B cell (primary cell): ENCODE data around the gene PTPN11. TPM values are rescaled to one million over a fixed set of nuclear protein-coding genes. Genes with fewer than 3 reads are reported as not detected.

ENCODE experiments used
- ATAC-seq: fragments of 200-7000 bp; cut with Tn5 transposase; one replicate; pipeline ENCODE4 v1.10.0; 2021; ENCODE audit warnings: low read depth, mild to moderate bottlenecking, moderate number of reproducible peaks, moderate library complexity
- CTCF ChIA-PET: fragments of 350-600 bp; sonication (Branson Sonifier 250); formaldehyde crosslinking; loops from one replicate; lab custom pipeline; 2021; ENCODE audit warnings: antibody characterized with exemption, inconsistent platforms; lab: Charles Lee
- POLR2A ChIA-PET: fragments of 350-600 bp; sonication (Branson Sonifier 250); formaldehyde crosslinking; loops from one replicate; lab custom pipeline; 2021; ENCODE audit warnings: antibody characterized with exemption; lab: Charles Lee
- DNase-seq: peaks from one replicate; pipeline ENCODE4 v3.0.0; 2013
- H2AFZ ChIP-seq: 2 replicates; pipeline ENCODE4 v1.6.1; 2012; ENCODE audit warnings: mild to moderate bottlenecking, low read depth, low read length; ENCODE audit not compliant: insufficient read depth, poor library complexity, severe bottlenecking
- H3K27ac ChIP-seq, 2 donors: 1 replicate in 1 of 2; 2 replicates in 1 of 2; pipeline ENCODE4 v1.5.1; 2012 to 2013; ENCODE audit warnings: low read length in 2 of 2, mild to moderate bottlenecking in 2 of 2, moderate library complexity in 1 of 2
- H3K27me3 ChIP-seq, 4 experiments: fragments of 200-600 bp in 1 of 4; sonication (generic) in 1 of 4; replicated peaks in 1 of 4; 1 replicate in 2 of 4; 2 replicates in 2 of 4; pipeline versions ENCODE4 v1.6.1 to v1.7.0; 2013 to 2016; ENCODE audit warnings: low read length in 3 of 4, mild to moderate bottlenecking in 2 of 4, mixed read lengths in 1 of 4, moderate library complexity in 1 of 4; ENCODE audit not compliant: insufficient read depth in 4 of 4, control insufficient read depth in 3 of 4; ENCODE audit errors: control extremely low read depth in 1 of 4
- H3K36me3 ChIP-seq, 2 experiments: replicated peaks in 1 of 2; 1 replicate in 1 of 2; 2 replicates in 1 of 2; pipeline versions ENCODE4 v1.6.1 to v1.7.1; 2013; ENCODE audit warnings: low read length in 1 of 2; ENCODE audit not compliant: insufficient read depth in 2 of 2, control insufficient read depth in 1 of 2; ENCODE audit errors: control extremely low read depth in 1 of 2, extremely low read depth in 1 of 2
- H3K4me1 ChIP-seq, 2 donors: fragments of 200-600 bp in 1 of 2; sonication (generic) in 1 of 2; 1 replicate in 1 of 2; 2 replicates in 1 of 2; pipeline versions ENCODE4 v1.5.1 to v1.6.1; 2013 to 2017; ENCODE audit warnings: low read length in 2 of 2; ENCODE audit not compliant: control insufficient read depth in 2 of 2, insufficient read depth in 2 of 2
- H3K4me2 ChIP-seq: replicated peaks from 2 replicates; pipeline ENCODE3; 2012; ENCODE audit warnings: mild to moderate bottlenecking, low read depth, low read length; ENCODE audit not compliant: poor library complexity, severe bottlenecking
- H3K4me3 ChIP-seq, 5 experiments: fragments of 200-600 bp in 1 of 5; sonication (generic) in 1 of 5; 1 replicate in 3 of 5; 2 replicates in 2 of 5; pipeline versions ENCODE4 v1.5.1 to v1.7.0; 2011 to 2016; ENCODE audit warnings: low read length in 4 of 5, mild to moderate bottlenecking in 4 of 5, low read depth in 2 of 5, control low read depth in 1 of 5, moderate library complexity in 1 of 5; ENCODE audit not compliant: insufficient read depth in 1 of 5; ENCODE audit errors: control extremely low read depth in 1 of 5, extremely low read depth in 1 of 5
- H3K79me2 ChIP-seq: fragments of 200-600 bp; sonication (generic); one replicate; pipeline ENCODE4 v1.6.0; 2016; ENCODE audit warnings: low read length; ENCODE audit not compliant: control insufficient read depth, insufficient read depth
- H3K9ac ChIP-seq: fragments of 200-600 bp; sonication (generic); 2 replicates; pipeline ENCODE4 v1.6.1; 2017; ENCODE audit warnings: mild to moderate bottlenecking, low read length, moderate library complexity
- H3K9me3 ChIP-seq, 3 donors: one replicate each; pipeline versions ENCODE4 v1.6.1 to v1.7.1; 2013; ENCODE audit warnings: low read length in 2 of 3; ENCODE audit not compliant: control insufficient read depth in 2 of 3, insufficient read depth in 1 of 3; ENCODE audit errors: control extremely low read depth in 1 of 3
- H4K20me1 ChIP-seq: 2 replicates; pipeline ENCODE4 v1.6.0; 2012; ENCODE audit warnings: mild to moderate bottlenecking, low read length; ENCODE audit not compliant: insufficient read depth, control insufficient read depth, poor library complexity, severe bottlenecking
- H3K27ac Mint-ChIP-seq: one replicate; pipeline ENCODE4 v1.8.0; 2021; ENCODE audit warnings: mixed read lengths
- H3K27me3 Mint-ChIP-seq: one replicate; pipeline ENCODE4 v1.8.0; 2021; ENCODE audit warnings: mixed read lengths
- H3K4me1 Mint-ChIP-seq: one replicate; pipeline ENCODE4 v1.8.0; 2021; ENCODE audit warnings: mixed read lengths
- H3K4me3 Mint-ChIP-seq: one replicate; pipeline ENCODE4 v1.8.0; 2021; ENCODE audit warnings: mixed read lengths
- H3K9me3 Mint-ChIP-seq: one replicate; pipeline ENCODE4 v1.8.0; 2022; ENCODE audit warnings: mixed read lengths; ENCODE audit not compliant: insufficient read depth
- CTCF ChIP-seq: fragments of 200-600 bp; IDR thresholded peaks from one replicate; pipeline ENCODE4 v1.8.0; 2022; ENCODE audit warnings: antibody characterized with exemption, mild to moderate bottlenecking
- EZH2 ChIP-seq: IDR thresholded peaks from 2 replicates; pipeline ENCODE4 v1.6.1; 2012; ENCODE audit warnings: borderline replicate concordance, low read depth, mild to moderate bottlenecking, moderate library complexity, low read length; ENCODE audit not compliant: insufficient read depth, poor library complexity, severe bottlenecking
- WGBS: methylation state at CpG from one replicate; pipeline ENCODE4 v1.1.5; 2013; ENCODE audit warnings: missing lambda C conversion rate; ENCODE audit not compliant: insufficient coverage; 5-methylcytosine and 5-hydroxymethylcytosine counted together
- intact Hi-C: fragments of 100-400 bp; cut with micrococcal nuclease; formaldehyde crosslinking; loops from one replicate; pipeline ENCODE4 v1.10.0; 2022
- polyA plus RNA-seq: library from polyadenylated mRNA; depleted of rRNA; stranded (reverse); fragments of >200 nt; gene quantifications from 2 replicates; pipeline ENCODE4 v1.2.3, GENCODE V29; 2012
- total RNA-seq, 2 donors: library from RNA; stranded (reverse); fragments of 120-200 nt in 1 of 2; gene quantifications; 1 replicate in 1 of 2; 2 replicates in 1 of 2; pipeline versions ENCODE4 v1.2.3 to v1.2.4, GENCODE V29; 2013 to 2022

The PTPN11 gene
- total and polyA plus RNA-seq, 2 donors (not counting 1 experiment from before 2014, with no cell fraction given): 7.8 to 53.1 TPM

GRCh38 chr12:112540021-112540420 lies 121.3 kb downstream of the PTPN11 start:
- Histone ChIP-seq H2AFZ (no peak overlapping the region), H3K4me1 (no peaks in the 10 kb centered on the region), H3K79me2 (no peaks in the 10 kb centered on the region), H3K4me2 (no peak overlapping the region), H3K4me3 (no peak overlapping the region), H3K9ac (no peak overlapping the region), H3K36me3 (no peaks in the 10 kb centered on the region), H4K20me1 (no peaks in the 10 kb centered on the region), H3K27ac (no peak overlapping the region), H3K27me3 (peaks cover 0 to 9% (median 3%) of the 10 kb centered on the region in 4 experiments), H3K9me3 (peaks cover 0 to 3% (median 0%) of the 10 kb centered on the region in 3 donors)
- Mint-ChIP-seq H3K27me3 (peaks cover 16% of the 10 kb centered on the region), H3K9me3 (no peaks in the 10 kb centered on the region), H3K4me1 (no peaks in the 10 kb centered on the region), H3K27ac (no peak overlapping the region), H3K4me3 (no peak overlapping the region)
- CTCF ChIA-PET: no interaction called here
- ATAC-seq: no peak
- intact Hi-C loops: no loop called here
- no peak for DNase-seq
- no peak for TF ChIP-seq EZH2
- no peak for TF ChIP-seq CTCF
- POLR2A ChIA-PET: no interaction called here
- WGBS: 83% methylated on average over 3 of the region's 5 CpGs

DNA sequence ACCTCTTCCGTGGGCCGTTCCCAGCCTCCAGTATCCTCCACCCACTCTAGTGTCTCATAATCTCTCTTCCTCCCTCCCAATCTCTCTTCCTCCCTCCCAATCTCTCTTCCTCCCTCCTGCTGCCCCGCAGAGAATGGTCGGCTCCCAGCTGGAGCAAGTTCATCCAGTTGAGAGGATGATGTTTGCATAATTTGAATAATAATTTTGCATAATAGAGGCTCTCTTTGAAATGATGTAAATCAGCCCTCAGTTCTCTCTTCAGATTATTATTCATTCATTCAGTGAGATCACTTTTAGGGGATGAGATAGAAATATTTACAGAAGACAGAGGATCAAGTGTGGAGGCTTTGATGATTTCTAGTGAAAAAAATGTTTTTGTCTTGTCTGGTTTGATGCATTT lies 125.0 kb downstream of the PTPN11 start:
- H3K27ac Mint-ChIP-seq: no peak overlapping the region
- H3K27ac ChIP-seq: no peak overlapping the region
- H3K9me3 ChIP-seq: no peaks in the 10 kb centered on the region
- peaks cover 0 to 9% (median 4%) of the 10 kb centered on the region in 4 experiments for H3K27me3 ChIP-seq
- DNase-seq (no peak), ATAC-seq (no peak)
- H3K27me3 Mint-ChIP-seq: peaks cover 14% of the 10 kb centered on the region
- no peaks in the 10 kb centered on the region for H3K4me1 ChIP-seq
- no peak overlapping the region for H3K4me2 ChIP-seq
- TF ChIP-seq EZH2 (no peak), CTCF (no peak)
- CTCF ChIA-PET: no interaction called here
- intact Hi-C loops: no loop called here
- H3K9me3 Mint-ChIP-seq: no peaks in the 10 kb centered on the region
- H3K79me2 ChIP-seq: no peaks in the 10 kb centered on the region
- H3K4me3 Mint-ChIP-seq: no peak overlapping the region
- H3K4me1 Mint-ChIP-seq: no peaks in the 10 kb centered on the region
- no peak overlapping the region for H3K4me3 ChIP-seq
- WGBS: 83% methylated on average over 2 of the region's 4 CpGs
- H3K9ac ChIP-seq: no peak overlapping the region
- no peaks in the 10 kb centered on the region for H3K36me3 ChIP-seq
- no peaks in the 10 kb centered on the region for H4K20me1 ChIP-seq
- H2AFZ ChIP-seq: no peak overlapping the region
- POLR2A ChIA-PET: no interaction called here
